Endothelial cell (in vitro differentiated cells): ENCODE measurements around the gene TRIM28. TPM values are rescaled to one million over a fixed set of nuclear protein-coding genes. Genes with fewer than 3 reads are reported as not detected.

Experiments used
- DNase-seq: peaks from one replicate; pipeline ENCODE4 v3.0.0; 2021; ENCODE audit warnings: low spot score
- H3K27ac Mint-ChIP-seq: one replicate; pipeline ENCODE4 v1.8.0; 2021; ENCODE audit warnings: mixed read lengths, inconsistent platforms; ENCODE audit not compliant: unreplicated experiment
- H3K27me3 Mint-ChIP-seq: one replicate; pipeline ENCODE4 v1.8.0; 2021; ENCODE audit warnings: mild to moderate bottlenecking, moderate library complexity, mixed read lengths, inconsistent platforms; ENCODE audit not compliant: unreplicated experiment
- H3K36me3 Mint-ChIP-seq: one replicate; pipeline ENCODE4 v1.8.0; 2021; ENCODE audit warnings: mild to moderate bottlenecking, low read depth, mixed read lengths, inconsistent platforms; ENCODE audit not compliant: unreplicated experiment
- H3K4me1 Mint-ChIP-seq: one replicate; pipeline ENCODE4 v1.8.0; 2021; ENCODE audit warnings: mild to moderate bottlenecking, mixed read lengths, inconsistent platforms; ENCODE audit not compliant: unreplicated experiment
- H3K4me3 Mint-ChIP-seq: one replicate; pipeline ENCODE4 v1.8.0; 2021; ENCODE audit warnings: mild to moderate bottlenecking, mixed read lengths, inconsistent platforms; ENCODE audit not compliant: unreplicated experiment
- H3K9me3 Mint-ChIP-seq: one replicate; pipeline ENCODE4 v1.8.0; 2021; ENCODE audit warnings: mixed read lengths, inconsistent platforms; ENCODE audit not compliant: unreplicated experiment
- CTCF ChIP-seq: fragments of 200-600 bp; sonication (generic); IDR thresholded peaks from one replicate; pipeline ENCODE4 v1.5.0; 2021; ENCODE audit warnings: antibody characterized with exemption; ENCODE audit not compliant: unreplicated experiment
- total RNA-seq: library from RNA; stranded (reverse); fragmentation: NEBNext Ultra II Directional; extraction: Animal tissue kit (Norgen Biotek cat#: 25700); gene quantifications from one replicate; pipeline ENCODE4 v1.2.1, GENCODE V29; 2021; ENCODE audit not compliant: unreplicated experiment

Gene TRIM28
- total RNA-seq, 1 donor from 2014 or later = 457 TPM

- Mint-ChIP-seq H3K4me3 (peak overlapping the region; percentile 31), H3K9me3 (no peaks in the 10 kb centered on the region), H3K27ac (no peak overlapping the region), H3K27me3 (peaks cover 25% of the 10 kb centered on the region), H3K4me1 (peaks cover 29% of the 10 kb centered on the region), H3K36me3 (peaks cover 18% of the 10 kb centered on the region)
- no peak for TF ChIP-seq CTCF
- no peak for DNase-seq
These were observed 27.5 kb upstream of the TRIM28 start for GRCh38 chr19:58516246-58516836.

GRCh38 chr19:58516964-58517833 lies 26.7 kb upstream of the TRIM28 start:
- Mint-ChIP-seq H3K27me3 (peaks cover 25% of the 10 kb centered on the region), H3K4me1 (peaks cover 29% of the 10 kb centered on the region), H3K27ac (no peak overlapping the region), H3K36me3 (peaks cover 18% of the 10 kb centered on the region), H3K9me3 (no peaks in the 10 kb centered on the region), H3K4me3 (no peak overlapping the region)
- TF ChIP-seq CTCF = no peak
- no peak for DNase-seq

- H3K4me1 Mint-ChIP-seq = peaks cover 29% of the 10 kb centered on the region
- peak overlapping the region; percentile 99 for H3K27ac Mint-ChIP-seq
- no peak for DNase-seq
- peak overlapping the region; percentile 97 for H3K4me3 Mint-ChIP-seq
- no peaks in the 10 kb centered on the region for H3K9me3 Mint-ChIP-seq
- H3K36me3 Mint-ChIP-seq = peaks cover 21% of the 10 kb centered on the region
- H3K27me3 Mint-ChIP-seq = peaks cover 23% of the 10 kb centered on the region
- no peak for TF ChIP-seq CTCF
These were observed 25.4 kb upstream of the TRIM28 start for GRCh38 chr19:58518256-58519086.

GRCh38 chr19:58519087-58519354 lies 24.8 kb upstream of the TRIM28 start:
- Mint-ChIP-seq H3K27ac (peak overlapping the region; percentile 99), H3K27me3 (peaks cover 23% of the 10 kb centered on the region), H3K9me3 (no peaks in the 10 kb centered on the region), H3K4me1 (peaks cover 29% of the 10 kb centered on the region), H3K36me3 (peaks cover 21% of the 10 kb centered on the region), H3K4me3 (peak overlapping the region; percentile 97)
- peak; percentile 74 for DNase-seq
- TF ChIP-seq CTCF = no peak
